Lung microvascular endothelial cell (primary cell): ENCODE measurements around the gene MDP1. TPM values are rescaled to one million over a fixed set of nuclear protein-coding genes. Genes with fewer than 3 reads are reported as not detected.
A peak's percentile ranks its signal among the peaks of the same experiment; 100 is the strongest.
"Not testable (repeated sequence)": the region's sequence is repeated elsewhere in the genome, so short reads cannot be mapped to it uniquely, and the experiment has no call there.

Experiments used
- DNase-seq, 2 donors: peaks; one replicate each; pipeline versions ENCODE4 v3.0.0 to v3.0.0-alpha.2; 2010; ENCODE audit warnings: low read depth in 2 of 2
- total RNA-seq: library from RNA; depleted of rRNA; stranded (reverse); fragments of >200 nt; gene quantifications from 2 replicates; pipeline ENCODE4 v1.2.1, GENCODE V29; 2014

The MDP1 gene
- total RNA-seq, 1 donor from 2014 or later = 13.7 TPM

GRCh38 chr14:24202538-24202937 lies 13.3 kb downstream of the MDP1 start:
- DNase-seq = not testable (repeated sequence)

- DNase-seq = no peak
Measured at GRCh38 chr14:24198814-24199524, 16.9 kb downstream of the MDP1 start.

- DNase-seq = no peak
Measured at GRCh38 chr14:24197056-24197450, 18.8 kb downstream of the MDP1 start.

GRCh38 chr14:24196071-24197055 lies 19.5 kb downstream of the MDP1 start:
- peak; percentile 30 to 41 for DNase-seq

GRCh38 chr14:24195186-24196070 lies 20.4 kb downstream of the MDP1 start, which contains the start of gene TM9SF1:
Gene TM9SF1 (minus strand): TSS chr14:24195441. CDS start chr14:24195019, 422 bp downstream.
- DNase-seq = peak; percentile 90 to 92

- no peak for DNase-seq
Measured at GRCh38 chr14:24194873-24195185, 21.0 kb downstream of the MDP1 start.

- no peak for DNase-seq
Measured at GRCh38 chr14:24194186-24194872, 21.5 kb downstream of the MDP1 start.

- DNase-seq = no peak
Measured at GRCh38 chr14:24192933-24193332, 22.9 kb downstream of the MDP1 start.

- no peak for DNase-seq
Measured at GRCh38 chr14:24190416-24190815, 25.4 kb downstream of the MDP1 start.

GRCh38 chr14:24189460-24189859 lies 26.4 kb downstream of the MDP1 start:
- no peak for DNase-seq

- no peak for DNase-seq
Measured at GRCh38 chr14:24189059-24189375, 26.8 kb downstream of the MDP1 start.

- DNase-seq = peak; percentile 99
Measured at GRCh38 chr14:24188251-24189058, 27.4 kb downstream of the MDP1 start, which contains the start of gene IPO4. Gene IPO4 (minus strand): TSS chr14:24188816. CDS start chr14:24188787, 29 bp downstream.

GRCh38 chr14:24187539-24187915 lies 28.3 kb downstream of the MDP1 start:
- no peak for DNase-seq

- no peak for DNase-seq
Measured at GRCh38 chr14:24186831-24187538, 28.9 kb downstream of the MDP1 start.

GRCh38 chr14:24185741-24186140 lies 30.1 kb downstream of the MDP1 start:
- no peak for DNase-seq

GRCh38 chr14:24185026-24185425 lies 30.8 kb downstream of the MDP1 start:
- DNase-seq = no peak

GRCh38 chr14:24184104-24184970 lies 31.5 kb downstream of the MDP1 start:
- DNase-seq = no peak

- DNase-seq = no peak
Measured at GRCh38 chr14:24183014-24183481, 32.8 kb downstream of the MDP1 start.
